HG02870 (cell line): Measurements from ENCODE around the gene ADAMTS5.

Source experiments
- ATAC-seq: cut with Tn5 transposase; IDR thresholded peaks from one replicate; pipeline ENCODE4 v1.9.1; 2021; ENCODE audit warnings: mild to moderate bottlenecking, moderate library complexity; ENCODE audit not compliant: unreplicated experiment

Gene ADAMTS5

DNA sequence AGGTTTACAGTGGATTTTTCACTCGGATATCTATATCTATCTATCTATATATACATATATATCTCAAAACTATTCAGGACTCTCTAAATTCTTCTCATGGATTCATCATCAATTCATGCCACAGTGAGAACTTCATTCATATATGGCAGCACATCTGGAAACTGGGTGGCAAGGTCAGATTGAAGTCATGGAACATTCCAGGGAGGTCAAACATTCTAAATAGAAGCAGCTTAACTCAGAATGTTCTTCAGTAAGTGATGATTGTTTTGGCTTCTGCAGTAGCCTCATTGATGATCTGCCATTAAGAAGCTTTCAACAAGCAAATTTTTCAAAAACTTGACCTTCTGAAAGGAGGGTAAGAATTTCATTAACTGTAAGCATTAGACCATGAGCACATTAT, 74.7 kb downstream of the ADAMTS5 start:
- no peak for ATAC-seq

GRCh38 chr21:26888931-26889330, 78.0 kb downstream of the ADAMTS5 start:
- ATAC-seq: no peak

- ATAC-seq: no peak
Measured at GRCh38 chr21:26888256-26888655, 78.6 kb downstream of the ADAMTS5 start.

- ATAC-seq: no peak
Measured at GRCh38 chr21:26887251-26887650, 79.6 kb downstream of the ADAMTS5 start.

DNA sequence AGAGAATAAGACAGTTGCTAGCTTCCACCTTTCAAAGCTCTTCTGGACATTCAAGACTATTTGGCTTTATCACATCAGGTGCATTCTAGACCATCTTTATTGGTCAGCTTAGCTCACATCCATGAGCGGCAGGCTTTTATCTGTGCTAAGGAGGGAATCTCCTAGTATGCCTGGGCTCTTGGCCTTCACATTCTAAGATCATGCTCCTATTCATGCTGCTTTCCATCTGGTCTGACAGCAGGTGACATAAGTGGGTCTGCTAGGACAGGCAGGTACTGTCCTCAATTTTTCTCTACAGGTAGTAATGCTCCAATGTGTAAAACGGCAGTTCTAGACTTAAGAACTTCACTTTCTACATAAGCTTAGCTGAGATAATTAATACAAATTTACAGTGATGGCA, 82.5 kb downstream of the ADAMTS5 start:
- no peak for ATAC-seq

GRCh38 chr21:26883768-26884167, 83.1 kb downstream of the ADAMTS5 start:
- no peak for ATAC-seq

- no peak for ATAC-seq
Measured at GRCh38 chr21:26881504-26882228, 85.2 kb downstream of the ADAMTS5 start.

DNA sequence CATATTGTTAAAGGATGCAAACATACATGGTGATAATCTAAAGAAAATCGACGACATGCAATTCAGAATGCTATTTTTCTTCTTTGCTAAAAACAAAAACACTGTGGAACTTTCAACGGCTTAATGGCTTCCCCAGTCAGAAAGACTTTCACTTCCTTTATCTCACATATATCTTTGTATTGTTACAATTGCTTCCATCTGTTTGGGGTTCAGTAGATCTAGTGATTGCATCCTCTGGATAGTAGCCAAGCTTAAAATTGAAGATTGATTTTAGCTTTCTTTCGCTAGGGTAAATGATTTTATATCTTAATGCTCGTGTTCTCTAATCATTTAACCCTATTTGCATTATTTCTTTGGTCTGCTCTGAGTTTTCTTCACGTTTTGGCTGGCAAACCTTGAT, 89.9 kb downstream of the ADAMTS5 start:
- no peak for ATAC-seq

DNA sequence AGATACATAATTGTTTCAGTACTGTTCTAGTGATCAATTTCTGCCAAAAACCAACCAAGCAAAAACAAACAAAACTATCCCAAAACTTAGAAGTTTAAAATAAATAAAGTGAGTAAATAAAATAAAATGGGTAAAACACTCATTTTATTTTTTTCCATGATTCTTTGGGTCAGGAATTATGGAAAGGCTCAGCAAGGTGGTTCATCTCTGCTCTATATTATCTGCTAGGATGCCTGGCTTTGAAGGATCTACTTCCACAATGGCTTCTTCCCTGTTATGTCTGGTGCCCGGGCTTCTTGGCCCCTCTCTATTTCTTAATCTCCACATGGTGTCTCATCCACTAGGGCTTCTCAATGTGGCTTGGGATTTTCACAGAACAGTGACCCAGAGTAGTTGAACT, 92.5 kb downstream of the ADAMTS5 start:
- no peak for ATAC-seq
